GM18870 (cell line): Measurements from ENCODE around the gene SLC51B.
"Not testable (repeated sequence)": the region's sequence is repeated elsewhere in the genome, so short reads cannot be mapped to it uniquely, and the experiment has no call there.

Experiments used
- ATAC-seq: cut with Tn5 transposase; IDR thresholded peaks from one replicate; pipeline ENCODE4 v1.9.1; 2021; ENCODE audit warnings: moderate library complexity; ENCODE audit not compliant: unreplicated experiment

Gene SLC51B

DNA sequence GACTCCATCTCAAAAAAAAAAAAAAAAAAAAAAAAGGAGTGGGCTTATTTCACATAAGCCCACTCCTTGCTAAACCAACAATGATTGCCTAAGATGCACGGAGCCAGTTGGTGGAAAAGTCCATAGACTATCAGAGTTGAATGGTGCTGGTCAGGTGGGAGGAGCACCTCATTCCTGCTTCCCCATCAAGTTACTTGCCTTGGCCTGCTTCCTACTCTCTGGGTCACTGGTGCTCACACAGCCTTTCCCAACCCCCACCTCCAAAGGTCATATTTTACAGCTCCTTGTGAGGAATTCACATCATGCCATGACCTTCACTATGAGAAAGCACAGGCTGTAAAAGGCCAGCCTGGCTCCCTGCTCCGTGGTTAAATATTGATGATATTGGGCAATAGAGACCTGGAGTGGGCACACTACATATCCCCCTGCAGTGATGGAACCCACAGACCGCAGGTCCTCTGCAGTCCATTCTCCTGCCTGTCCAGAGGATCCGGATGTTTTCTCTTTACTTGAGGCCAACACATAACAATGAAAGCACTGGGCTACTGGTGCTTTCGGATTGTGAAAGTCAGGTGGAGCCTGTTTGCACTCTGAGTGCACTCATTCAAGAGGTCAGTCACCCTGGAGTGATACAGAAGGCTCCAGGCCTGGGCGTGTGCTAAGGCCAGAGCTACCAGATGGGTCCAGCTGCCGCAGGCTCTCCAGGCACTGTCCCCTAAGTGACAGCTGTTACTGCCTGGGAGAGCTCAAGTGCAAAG lies at the start of gene SLC51B:
Gene SLC51B (plus strand): TSS at position 664 of the 758 bp plus-strand sequence. CDS start 4,618 bp downstream, outside the sequence.
- ATAC-seq = no peak

GRCh38 chr15:64997066-64997465 lies 48.1 kb upstream of the SLC51B start:
- no peak for ATAC-seq

GRCh38 chr15:64997745-64998375 lies 47.3 kb upstream of the SLC51B start:
- no peak for ATAC-seq

- ATAC-seq = no peak
Observed at GRCh38 chr15:65004993-65005392, 40.2 kb upstream of the SLC51B start.

DNA sequence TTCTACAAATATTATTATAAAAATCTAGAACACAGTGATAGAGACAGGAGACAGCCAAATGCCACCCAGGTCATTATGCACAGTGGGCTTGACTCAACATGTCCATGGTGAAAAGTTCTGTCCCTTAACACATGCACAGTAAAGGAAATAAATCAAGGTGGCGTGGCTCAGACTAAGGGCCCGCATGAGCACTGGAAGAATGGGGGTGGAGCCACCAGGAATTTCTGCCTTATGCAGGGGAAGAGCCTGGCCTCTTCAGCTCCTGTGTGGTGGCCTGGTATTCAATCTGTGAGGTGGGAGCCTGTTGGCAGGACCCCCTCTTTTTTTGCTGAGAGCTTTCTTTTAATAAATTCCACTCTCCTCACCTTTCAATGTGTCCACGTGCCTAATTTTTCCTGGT lies 38.3 kb upstream of the SLC51B start:
- no peak for ATAC-seq

GRCh38 chr15:65008983-65009382 lies 36.2 kb upstream of the SLC51B start:
- no peak for ATAC-seq

GRCh38 chr15:65011198-65011597 lies 34.0 kb upstream of the SLC51B start:
- not testable (repeated sequence) for ATAC-seq

DNA sequence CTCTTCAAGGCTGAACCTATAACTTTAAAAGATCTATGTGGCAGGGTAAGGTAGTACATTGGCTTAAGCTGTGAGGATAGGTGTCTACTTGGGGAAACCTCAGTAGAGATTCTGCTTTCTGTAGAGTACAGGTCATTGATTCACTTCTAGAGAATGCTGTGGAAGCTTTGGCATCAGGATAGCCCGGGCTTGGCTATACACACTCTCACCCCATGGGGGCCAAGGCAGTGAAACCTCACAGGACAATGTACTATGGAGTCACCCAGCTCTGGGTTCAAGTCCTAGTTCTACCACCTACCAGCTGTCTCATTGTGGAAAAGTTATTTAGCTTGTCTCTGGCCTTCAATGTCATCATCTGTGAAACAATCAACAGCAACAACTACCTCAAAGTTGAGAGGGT lies 24.8 kb upstream of the SLC51B start:
- ATAC-seq = no peak

- ATAC-seq = no peak
Observed at GRCh38 chr15:65021488-65021887, 23.7 kb upstream of the SLC51B start.

DNA sequence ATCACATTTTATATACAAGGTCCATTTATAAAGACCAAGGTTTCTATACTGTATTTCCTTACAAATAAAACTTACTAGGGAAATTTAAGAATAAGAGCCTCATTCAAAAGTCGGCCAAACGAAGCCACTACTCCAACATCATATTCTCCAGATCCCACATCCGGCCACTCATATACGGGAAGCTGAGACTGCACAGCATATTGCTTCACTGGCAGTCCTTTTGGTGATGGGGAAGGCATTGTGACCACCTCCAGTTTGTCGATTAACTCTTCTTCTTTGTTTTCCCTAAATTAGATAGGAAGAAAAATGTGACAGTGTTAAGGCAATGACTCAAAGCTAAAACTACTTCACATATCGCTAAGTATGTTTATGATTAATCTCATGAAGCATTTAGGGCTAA lies 18.4 kb upstream of the SLC51B start:
- ATAC-seq = no peak

DNA sequence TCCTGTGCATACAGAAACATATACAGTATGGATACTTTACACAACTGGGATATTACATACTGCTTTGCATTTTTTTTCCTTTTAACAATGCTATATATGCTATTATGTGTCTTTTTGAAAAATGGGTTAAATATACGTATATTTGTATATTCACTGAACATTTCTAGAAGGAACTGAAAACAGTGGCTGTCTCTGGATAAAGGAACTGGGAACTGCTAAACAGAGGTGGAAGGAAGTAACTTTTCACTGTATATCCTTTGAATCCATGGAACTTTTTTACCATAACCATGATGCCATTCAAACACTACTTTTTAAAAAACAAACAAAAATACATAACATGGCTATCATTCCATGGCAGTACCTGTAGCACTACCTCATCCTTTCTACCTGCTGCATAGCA lies 17.6 kb upstream of the SLC51B start:
- ATAC-seq = no peak

DNA sequence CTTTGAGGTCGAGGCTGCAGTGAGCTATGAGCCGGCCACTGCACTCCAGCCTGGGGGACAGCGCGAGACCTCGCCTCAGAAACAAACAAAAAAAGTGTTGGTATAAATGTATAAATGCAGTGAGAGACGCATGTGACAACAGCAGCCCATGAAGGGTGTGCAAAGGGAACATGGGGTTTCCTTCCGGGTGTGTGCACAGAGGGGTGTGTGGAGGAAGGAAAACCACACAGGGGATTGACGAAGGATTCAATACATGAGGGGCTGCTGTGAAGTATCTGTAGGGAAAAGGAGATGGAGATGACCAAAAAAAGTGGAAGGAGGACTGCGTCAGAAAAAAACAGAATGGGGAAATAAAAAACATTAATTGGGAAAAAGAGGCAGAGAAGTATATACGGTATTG lies 16.8 kb upstream of the SLC51B start:
- no peak for ATAC-seq

GRCh38 chr15:65028921-65029735 lies 16.1 kb upstream of the SLC51B start, which contains the start of gene MTFMT:
MTFMT (minus strand) TSS chr15:65029639; CDS start chr15:65029613, 26 bp downstream.
- ATAC-seq = no peak

GRCh38 chr15:65029736-65030208 lies 15.4 kb upstream of the SLC51B start:
- no peak for ATAC-seq

- no peak for ATAC-seq
Observed at GRCh38 chr15:65032801-65033537, 12.2 kb upstream of the SLC51B start.

- ATAC-seq = no peak
Observed at GRCh38 chr15:65033659-65034269, 11.4 kb upstream of the SLC51B start.

GRCh38 chr15:65034719-65035118 lies 10.5 kb upstream of the SLC51B start:
- ATAC-seq = no peak

GRCh38 chr15:65037309-65037708 lies 7.9 kb upstream of the SLC51B start:
- no peak for ATAC-seq

DNA sequence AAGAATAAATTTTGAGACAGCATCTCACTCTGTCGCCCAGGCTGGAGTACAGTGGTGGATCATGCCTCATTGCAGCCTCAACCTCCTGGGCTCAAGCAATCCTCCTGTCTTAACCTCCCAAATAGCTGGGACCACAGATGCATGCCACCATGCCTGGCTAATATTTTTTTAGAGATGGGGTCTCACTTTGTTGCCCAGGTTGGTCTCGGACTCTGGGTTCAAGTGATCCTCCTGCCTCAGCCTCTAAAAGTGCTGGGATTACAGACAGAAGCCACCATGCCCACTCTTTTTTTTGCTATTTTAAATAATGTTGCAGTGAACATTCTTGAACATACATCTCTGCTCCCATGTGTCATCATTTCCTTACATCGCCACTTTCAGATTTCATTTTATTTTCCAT lies 6.8 kb upstream of the SLC51B start:
- no peak for ATAC-seq

GRCh38 chr15:65038836-65039235 lies 6.4 kb upstream of the SLC51B start:
- no peak for ATAC-seq
